Measurements from ENCODE around the gene CLN6. TPM values are rescaled to one million over a fixed set of nuclear protein-coding genes. Genes with fewer than 3 reads are reported as not detected.

CLN6 gene
- total RNA-seq, 1 donor from 2014 or later: 18.0 TPM

DNA sequence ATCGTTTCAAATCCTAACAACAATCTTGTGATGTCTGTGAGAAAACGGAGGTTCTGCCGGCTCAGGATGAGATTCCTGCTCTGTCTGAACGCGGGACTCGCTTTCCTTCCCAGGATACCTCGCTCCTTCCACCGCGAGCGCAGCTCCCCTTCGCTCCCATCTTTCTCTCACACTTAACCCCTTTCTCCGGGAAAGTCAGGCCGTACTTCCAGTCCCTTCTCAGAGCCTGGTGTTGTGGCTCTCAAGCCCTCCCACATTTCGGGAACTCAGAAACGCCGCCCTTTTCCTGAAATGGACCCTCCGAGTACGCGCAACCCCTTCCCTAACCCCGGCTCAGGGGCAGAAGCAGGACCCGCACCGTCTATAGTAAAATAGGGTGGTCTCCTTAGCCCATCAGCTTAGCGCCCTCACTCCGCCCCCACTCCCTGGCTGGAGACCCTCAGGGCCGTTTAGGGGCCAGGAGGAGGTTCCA, 47.6 kb upstream of the CLN6 start:
- peaks cover 5% of the 10 kb centered on the region for H3K36me3 Mint-ChIP-seq (ENCODE audit: low read depth)
- no peak for DNase-seq (ENCODE audit: low spot score)
- no peaks in the 10 kb centered on the region for H3K9me3 Mint-ChIP-seq (ENCODE audit: low read depth)
- H3K27me3 Mint-ChIP-seq (ENCODE audit: low read depth): no peaks in the 10 kb centered on the region
- peaks cover 66% of the 10 kb centered on the region for H3K4me1 Mint-ChIP-seq (ENCODE audit: low read depth)
- H3K4me3 Mint-ChIP-seq (ENCODE audit: unreplicated experiment): peak overlapping the region; percentile 98
- H3K27ac Mint-ChIP-seq (ENCODE audit: unreplicated experiment): peak overlapping the region; percentile 97
- TF ChIP-seq CTCF (IDR thresholded peaks at IDR 0.05): no peak

DNA sequence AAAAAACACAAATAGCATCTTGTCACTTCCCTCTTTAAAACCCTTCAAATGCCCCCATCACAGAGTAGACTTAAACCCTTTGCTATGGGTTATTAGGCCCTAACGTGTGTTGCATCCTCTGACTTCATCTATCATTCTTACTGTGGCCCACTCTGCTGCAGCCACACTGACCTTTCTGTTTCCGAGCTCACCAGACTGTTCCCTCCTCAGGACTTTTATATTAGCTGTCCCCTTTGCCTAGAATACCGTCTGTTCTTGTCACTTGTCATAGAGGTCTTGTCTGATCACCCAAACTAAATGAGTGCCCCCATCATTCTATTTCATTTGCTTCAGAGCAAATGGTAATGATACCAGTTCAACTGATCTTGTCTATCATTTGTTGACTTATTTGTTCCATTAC, 47.1 kb upstream of the CLN6 start:
- no peak for DNase-seq (ENCODE audit: low spot score)
- no peak for TF ChIP-seq CTCF (IDR thresholded peaks at IDR 0.05)
- Mint-ChIP-seq H3K9me3 (ENCODE audit: low read depth) (no peaks in the 10 kb centered on the region), H3K4me3 (ENCODE audit: unreplicated experiment) (peak overlapping the region; percentile 98), H3K27ac (ENCODE audit: unreplicated experiment) (peak overlapping the region; percentile 97), H3K4me1 (ENCODE audit: low read depth) (peaks cover 66% of the 10 kb centered on the region), H3K27me3 (ENCODE audit: low read depth) (no peaks in the 10 kb centered on the region), H3K36me3 (ENCODE audit: low read depth) (peaks cover 5% of the 10 kb centered on the region)

DNA sequence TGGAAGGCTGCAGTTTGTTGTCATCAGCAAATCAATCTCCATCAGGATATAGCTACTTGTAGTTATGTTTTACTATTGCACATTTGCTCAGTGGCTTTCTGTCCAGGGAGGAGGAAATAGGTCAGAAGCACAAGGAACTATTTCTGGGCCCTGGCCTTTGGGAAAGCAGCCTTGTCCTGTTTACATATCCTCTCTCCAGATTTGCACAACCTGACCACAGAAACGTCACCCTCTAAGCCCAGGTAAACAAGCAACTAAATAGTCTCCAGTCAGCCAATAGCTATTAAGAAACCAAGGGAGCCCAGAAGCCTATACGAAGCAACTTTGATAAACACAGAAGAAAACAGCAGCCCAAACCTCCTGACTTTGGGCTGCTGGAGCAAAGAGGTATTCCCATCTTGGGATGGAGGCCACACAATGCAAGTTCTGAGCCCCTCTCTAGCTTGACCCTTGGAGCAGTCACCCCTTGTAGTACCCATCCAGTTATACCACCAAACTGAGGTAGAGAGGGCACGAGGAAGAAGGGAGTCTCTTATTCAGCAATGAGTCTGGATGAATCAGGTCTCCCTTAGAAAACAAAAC, 45.7 kb upstream of the CLN6 start:
- no peak for TF ChIP-seq CTCF (IDR thresholded peaks at IDR 0.05)
- DNase-seq (ENCODE audit: low spot score): no peak
- no peak overlapping the region for H3K4me3 Mint-ChIP-seq (ENCODE audit: unreplicated experiment)
- no peaks in the 10 kb centered on the region for H3K9me3 Mint-ChIP-seq (ENCODE audit: low read depth)
- no peak overlapping the region for H3K27ac Mint-ChIP-seq (ENCODE audit: unreplicated experiment)
- no peaks in the 10 kb centered on the region for H3K27me3 Mint-ChIP-seq (ENCODE audit: low read depth)
- peaks cover 61% of the 10 kb centered on the region for H3K4me1 Mint-ChIP-seq (ENCODE audit: low read depth)
- H3K36me3 Mint-ChIP-seq (ENCODE audit: low read depth): peaks cover 3% of the 10 kb centered on the region

- no peak for TF ChIP-seq CTCF (IDR thresholded peaks at IDR 0.05)
- no peak overlapping the region for H3K27ac Mint-ChIP-seq (ENCODE audit: unreplicated experiment)
- peaks cover 2% of the 10 kb centered on the region for H3K36me3 Mint-ChIP-seq (ENCODE audit: low read depth)
- peaks cover 53% of the 10 kb centered on the region for H3K4me1 Mint-ChIP-seq (ENCODE audit: low read depth)
- no peak for DNase-seq (ENCODE audit: low spot score)
- no peaks in the 10 kb centered on the region for H3K9me3 Mint-ChIP-seq (ENCODE audit: low read depth)
- no peak overlapping the region for H3K4me3 Mint-ChIP-seq (ENCODE audit: unreplicated experiment)
- H3K27me3 Mint-ChIP-seq (ENCODE audit: low read depth): no peaks in the 10 kb centered on the region
Measured at GRCh38 chr15:68274201-68274848, 44.8 kb upstream of the CLN6 start.

DNA sequence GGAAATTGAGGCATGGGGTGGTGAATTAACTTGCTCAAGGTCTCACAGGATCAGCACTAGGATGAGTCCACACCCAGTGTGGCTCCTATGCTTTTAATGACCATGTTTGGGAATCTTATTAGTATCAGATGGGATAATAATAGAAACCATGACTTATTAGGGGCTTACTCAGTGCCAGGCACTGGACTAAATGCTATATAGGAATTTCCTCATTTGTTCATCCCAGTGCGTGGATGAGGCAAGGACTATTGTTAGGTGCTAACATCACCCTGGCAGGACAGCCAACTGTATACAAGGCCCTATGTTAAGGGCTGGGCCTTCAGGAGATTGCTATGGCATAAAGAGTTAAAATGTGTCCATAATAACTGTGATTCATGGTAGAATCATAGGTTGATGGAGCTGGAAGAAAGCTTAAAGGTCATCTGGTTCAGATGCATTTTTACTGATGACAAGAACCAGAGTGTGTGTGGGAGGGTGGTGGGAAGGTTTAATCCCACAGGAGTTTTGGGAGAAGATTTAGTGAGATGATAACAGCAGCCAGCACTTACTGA, 43.3 kb upstream of the CLN6 start:
- TF ChIP-seq CTCF (IDR thresholded peaks at IDR 0.05): no peak
- DNase-seq (ENCODE audit: low spot score): no peak
- Mint-ChIP-seq H3K4me1 (ENCODE audit: low read depth) (peaks cover 58% of the 10 kb centered on the region), H3K36me3 (ENCODE audit: low read depth) (no peaks in the 10 kb centered on the region), H3K9me3 (ENCODE audit: low read depth) (no peaks in the 10 kb centered on the region), H3K4me3 (ENCODE audit: unreplicated experiment) (no peak overlapping the region), H3K27ac (ENCODE audit: unreplicated experiment) (peak overlapping the region; percentile 97), H3K27me3 (ENCODE audit: low read depth) (no peaks in the 10 kb centered on the region)

All from chondrocyte (in vitro differentiated cells).